ENCODE measurements around the gene ISY1. TPM values are rescaled to one million over a fixed set of nuclear protein-coding genes. Genes with fewer than 3 reads are reported as not detected.

Gene ISY1
- total RNA-seq, 1 donor from 2014 or later, result 61.9 TPM

DNA sequence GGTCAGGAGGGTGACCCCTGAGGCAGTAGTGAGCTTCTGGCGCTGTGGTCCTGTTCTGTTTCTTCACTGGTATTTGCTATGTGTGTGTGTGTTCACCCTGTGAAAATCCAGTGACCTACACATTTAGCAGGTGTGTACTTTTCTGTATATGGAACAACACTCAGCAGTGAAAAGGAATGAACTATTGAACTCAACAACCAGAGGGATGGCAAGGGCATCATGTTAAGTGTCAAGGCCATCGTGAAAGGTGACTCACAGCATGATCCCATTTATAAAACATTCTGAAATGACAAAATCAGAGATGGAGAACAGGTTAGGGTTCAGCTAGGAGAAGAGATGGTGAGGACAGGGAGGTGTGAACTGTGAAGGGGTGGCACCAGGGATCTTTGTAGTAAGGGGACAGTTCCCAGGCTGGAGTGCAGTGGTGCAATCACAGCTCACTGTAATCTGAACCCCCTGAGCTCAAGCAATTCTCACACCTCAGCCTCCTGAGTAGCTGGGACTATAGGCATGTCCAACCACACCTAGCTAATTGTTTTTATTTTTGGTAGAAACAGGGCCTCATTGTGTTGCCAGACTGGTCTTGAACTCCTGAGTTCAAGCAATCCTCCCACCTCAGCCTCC lies 29.3 kb downstream of the ISY1 start:
- Mint-ChIP-seq H3K4me1 (ENCODE audit: unreplicated experiment) (no peaks in the 10 kb centered on the region), H3K27ac (ENCODE audit: unreplicated experiment) (peak overlapping the region; percentile 15), H3K36me3 (ENCODE audit: low read depth, unreplicated experiment) (peaks cover 51% of the 10 kb centered on the region), H3K4me3 (ENCODE audit: unreplicated experiment) (no peak overlapping the region), H3K9me3 (ENCODE audit: unreplicated experiment) (no peaks in the 10 kb centered on the region), H3K27me3 (ENCODE audit: unreplicated experiment) (peaks cover 9% of the 10 kb centered on the region)
- no peak for DNase-seq (ENCODE audit: low spot score)
- no peak for TF ChIP-seq CTCF (IDR thresholded peaks at IDR 0.05; ENCODE audit: unreplicated experiment)

GRCh38 chr3:129130291-129130813 lies 30.5 kb downstream of the ISY1 start:
- DNase-seq (ENCODE audit: low spot score), result no peak
- Mint-ChIP-seq H3K36me3 (ENCODE audit: low read depth, unreplicated experiment) (peaks cover 63% of the 10 kb centered on the region), H3K4me3 (ENCODE audit: unreplicated experiment) (no peak overlapping the region), H3K27ac (ENCODE audit: unreplicated experiment) (no peak overlapping the region), H3K9me3 (ENCODE audit: unreplicated experiment) (no peaks in the 10 kb centered on the region), H3K4me1 (ENCODE audit: unreplicated experiment) (no peaks in the 10 kb centered on the region), H3K27me3 (ENCODE audit: unreplicated experiment) (peaks cover 11% of the 10 kb centered on the region)
- TF ChIP-seq CTCF (IDR thresholded peaks at IDR 0.05; ENCODE audit: unreplicated experiment), result no peak

DNA sequence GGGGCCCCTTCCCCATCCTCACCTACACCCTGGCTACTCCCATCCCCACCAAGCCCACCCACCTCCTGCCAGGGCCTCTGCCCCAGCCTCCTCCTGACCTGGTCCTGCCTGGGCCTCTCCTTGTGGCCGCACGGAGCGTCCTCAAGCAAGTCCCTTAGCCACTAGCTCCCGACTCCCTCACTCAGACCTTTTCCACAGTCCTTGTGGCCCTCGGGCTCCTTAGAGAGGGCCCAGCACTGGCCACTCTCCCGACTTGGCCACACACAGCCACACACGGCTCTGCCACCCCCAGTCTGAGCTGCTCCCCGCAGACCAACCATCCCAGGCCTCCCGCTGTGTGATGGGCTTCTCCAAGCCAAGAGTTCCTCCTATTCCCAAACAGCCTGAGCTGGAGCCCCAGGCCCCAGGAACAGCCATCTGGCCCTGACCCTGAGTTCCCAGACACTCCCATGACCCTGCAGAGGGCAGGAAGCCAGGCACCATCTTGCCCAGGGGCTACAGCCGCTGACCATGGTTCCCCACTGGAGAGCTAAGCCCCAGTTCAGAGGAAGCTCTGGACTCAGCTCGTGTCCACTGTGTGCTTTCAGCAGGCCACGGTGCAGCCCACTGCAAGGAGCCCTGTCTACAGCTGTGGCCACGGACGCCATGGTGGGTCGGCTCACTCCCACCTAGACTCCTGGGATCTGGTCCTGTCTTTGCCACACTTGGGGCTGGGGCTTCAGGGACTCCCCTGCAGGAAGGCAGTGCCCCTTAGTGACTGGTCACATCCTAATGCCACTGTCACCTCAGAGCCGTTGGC lies 32.3 kb downstream of the ISY1 start:
- H3K27ac Mint-ChIP-seq (ENCODE audit: unreplicated experiment), result no peak overlapping the region
- no peak for DNase-seq (ENCODE audit: low spot score)
- TF ChIP-seq CTCF (IDR thresholded peaks at IDR 0.05; ENCODE audit: unreplicated experiment), result no peak
- no peaks in the 10 kb centered on the region for H3K4me1 Mint-ChIP-seq (ENCODE audit: unreplicated experiment)
- H3K9me3 Mint-ChIP-seq (ENCODE audit: unreplicated experiment), result no peaks in the 10 kb centered on the region
- peak overlapping the region; percentile 51 for H3K4me3 Mint-ChIP-seq (ENCODE audit: unreplicated experiment)
- H3K27me3 Mint-ChIP-seq (ENCODE audit: unreplicated experiment), result peaks cover 11% of the 10 kb centered on the region
- H3K36me3 Mint-ChIP-seq (ENCODE audit: low read depth, unreplicated experiment), result peaks cover 53% of the 10 kb centered on the region

DNA sequence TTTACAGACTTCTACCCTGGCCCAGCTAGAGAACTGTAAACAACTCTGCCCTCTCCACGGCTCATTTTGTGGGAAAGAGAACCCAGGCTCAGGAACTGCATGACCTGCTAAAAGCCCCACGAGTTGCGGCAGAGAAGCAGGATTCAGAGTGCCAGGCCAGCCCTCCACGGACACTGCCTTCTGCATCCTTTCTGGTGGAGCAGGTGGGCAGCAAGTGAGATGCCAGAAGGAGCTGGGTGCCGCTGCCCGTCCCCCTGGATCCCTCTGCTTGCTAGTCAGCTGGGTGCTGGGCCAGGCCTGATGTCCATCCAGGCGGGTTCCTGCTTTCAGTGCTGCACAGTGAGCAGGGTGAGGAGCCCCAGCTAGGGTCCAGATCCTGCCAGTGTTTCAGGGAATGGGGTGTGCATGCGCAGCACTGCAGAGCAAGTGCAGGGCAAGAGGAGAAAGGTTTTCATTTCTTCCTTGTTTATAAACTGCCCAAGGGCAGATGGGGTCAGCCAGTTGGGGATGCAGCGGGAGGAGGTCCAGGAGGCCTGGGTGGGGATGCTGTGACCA lies 34.1 kb downstream of the ISY1 start:
- no peak for DNase-seq (ENCODE audit: low spot score)
- Mint-ChIP-seq H3K4me1 (ENCODE audit: unreplicated experiment) (peaks cover 10% of the 10 kb centered on the region), H3K4me3 (ENCODE audit: unreplicated experiment) (peak overlapping the region; percentile 49), H3K27ac (ENCODE audit: unreplicated experiment) (peak overlapping the region; percentile 62), H3K36me3 (ENCODE audit: low read depth, unreplicated experiment) (peaks cover 36% of the 10 kb centered on the region), H3K27me3 (ENCODE audit: unreplicated experiment) (peaks cover 13% of the 10 kb centered on the region), H3K9me3 (ENCODE audit: unreplicated experiment) (no peaks in the 10 kb centered on the region)
- no peak for TF ChIP-seq CTCF (IDR thresholded peaks at IDR 0.05; ENCODE audit: unreplicated experiment)
